MM.1S (cell line): ENCODE results near the gene LYL1.

Source experiments
- DNase-seq: peaks from one replicate; pipeline ENCODE4 v3.0.0-alpha.2; 2015
- H2AFZ ChIP-seq: fragments of 300-600 bp; sonication (generic); 2 replicates; pipeline ENCODE4 v1.6.0; 2016; ENCODE audit warnings: antibody characterized with exemption, low read length
- H3F3A ChIP-seq: fragments of 300-600 bp; sonication (generic); 2 replicates; pipeline ENCODE4 v1.6.1; 2016; ENCODE audit warnings: mild to moderate bottlenecking, antibody characterized with exemption, low read length, moderate library complexity, mixed read lengths; ENCODE audit not compliant: insufficient read depth
- H3K27ac ChIP-seq: fragments of 300-600 bp; sonication (generic); 2 replicates; pipeline ENCODE4 v1.5.1; 2016; ENCODE audit warnings: mild to moderate bottlenecking, low read length
- H3K27me3 ChIP-seq: fragments of 300-600 bp; sonication (generic); replicated peaks from 2 replicates; pipeline ENCODE4 v1.6.0; 2016; ENCODE audit warnings: low read length; ENCODE audit not compliant: insufficient read depth
- H3K36me3 ChIP-seq: fragments of 300-600 bp; sonication (generic); replicated peaks from 2 replicates; pipeline ENCODE4 v1.6.1; 2016; ENCODE audit warnings: mild to moderate bottlenecking, low read length, mixed read lengths; ENCODE audit not compliant: insufficient read depth
- H3K4me1 ChIP-seq: fragments of 300-600 bp; sonication (generic); 2 replicates; pipeline ENCODE4 v1.6.1; 2016; ENCODE audit warnings: low read length, mixed read lengths
- H3K4me2 ChIP-seq: fragments of 300-600 bp; sonication (generic); 2 replicates; pipeline ENCODE4 v1.6.0; 2016; ENCODE audit warnings: low read depth, low read length
- H3K4me3 ChIP-seq: fragments of 300-600 bp; sonication (generic); 2 replicates; pipeline ENCODE4 v1.5.1; 2016; ENCODE audit warnings: low read length, mixed read lengths
- H3K79me2 ChIP-seq: fragments of 300-600 bp; sonication (generic); 2 replicates; pipeline ENCODE4 v1.6.1; 2016; ENCODE audit warnings: mixed run types, low read length, mixed read lengths
- H3K9ac ChIP-seq: fragments of 300-600 bp; sonication (generic); 2 replicates; pipeline ENCODE4 v1.6.1; 2016; ENCODE audit warnings: low read length, mixed read lengths
- H3K9me2 ChIP-seq: fragments of 300-600 bp; sonication (generic); replicated peaks from 2 replicates; pipeline ENCODE4 v1.6.1; 2016; ENCODE audit warnings: mild to moderate bottlenecking, low read length, mixed read lengths; ENCODE audit not compliant: insufficient read depth
- H3K9me3 ChIP-seq: fragments of 300-600 bp; sonication (generic); replicated peaks from 2 replicates; pipeline ENCODE4 v1.6.1; 2016; ENCODE audit warnings: mild to moderate bottlenecking, low read length, mixed read lengths; ENCODE audit not compliant: insufficient read depth
- H4K20me1 ChIP-seq: fragments of 300-600 bp; sonication (generic); 2 replicates; pipeline ENCODE4 v1.6.1; 2016; ENCODE audit warnings: mild to moderate bottlenecking, low read length, moderate library complexity, mixed read lengths; ENCODE audit not compliant: insufficient read depth
- EZH2 ChIP-seq: fragments of 300-600 bp; sonication (generic); optimal IDR thresholded peaks from 2 replicates; pipeline ENCODE3; 2017; ENCODE audit warnings: low read depth, mild to moderate bottlenecking, antibody characterized with exemption, low read length, mixed read lengths
- EZH2phosphoT487 ChIP-seq: fragments of 300-600 bp; sonication (generic); IDR thresholded peaks from 2 replicates; pipeline ENCODE4 v1.6.1; 2018; ENCODE audit warnings: antibody characterized with exemption, low read length
- TF ChIP-seq, protein P1 (sequence below): fragments of 300-600 bp; sonication (generic); IDR thresholded peaks from 2 replicates; pipeline ENCODE4 v1.5.1; 2016; ENCODE audit warnings: antibody characterized with exemption, low read length, mixed read lengths

The LYL1 gene

DNA sequence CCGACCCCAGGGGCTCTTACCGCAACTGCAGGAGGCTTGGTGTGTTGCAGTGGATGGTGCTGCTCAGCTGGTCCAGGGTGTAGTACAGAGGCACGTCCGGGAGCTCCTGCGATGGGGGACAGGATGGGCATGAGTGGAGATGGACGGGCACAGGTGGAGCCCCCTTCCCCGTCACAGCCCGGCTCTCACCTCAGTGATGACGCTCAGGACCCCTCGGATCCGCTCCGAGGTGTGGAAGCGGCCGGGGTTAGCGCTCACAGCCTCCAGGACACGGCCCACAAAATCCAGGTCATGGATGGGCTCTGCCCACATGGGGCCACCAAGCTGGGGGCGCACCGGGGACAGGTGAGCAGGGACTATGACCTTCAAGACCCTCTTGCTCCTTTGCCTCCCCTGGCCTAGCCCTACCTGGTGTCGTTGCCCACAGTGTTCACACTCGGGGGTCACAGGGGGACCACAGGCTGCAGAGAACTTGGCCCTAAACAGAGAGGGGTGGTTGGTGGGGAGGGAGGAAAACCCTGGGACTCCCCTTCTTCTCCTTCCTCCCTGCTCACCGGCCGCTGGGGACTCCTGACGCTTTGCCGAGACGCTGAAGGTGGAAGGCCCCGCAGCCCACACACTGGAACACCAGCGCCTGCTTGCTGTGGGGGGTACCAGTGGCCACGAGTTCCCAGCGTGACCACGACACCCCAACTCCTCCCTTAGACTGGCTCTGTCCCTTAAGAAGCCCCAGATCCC is 6.9 kb upstream of the LYL1 start:
- Histone ChIP-seq H4K20me1 (no peaks in the 10 kb centered on the region), H3K27ac (no peak overlapping the region), H3K27me3 (no peaks in the 10 kb centered on the region), H3K36me3 (no peaks in the 10 kb centered on the region; the same call in 1 of the 2 replicates), H3K9ac (no peak overlapping the region), H3F3A (no peaks in the 10 kb centered on the region), H3K9me2 (no peaks in the 10 kb centered on the region), H3K4me2 (no peak overlapping the region), H3K9me3 (no peaks in the 10 kb centered on the region), H3K4me1 (no peaks in the 10 kb centered on the region), H3K4me3 (no peak overlapping the region), H3K79me2 (no peaks in the 10 kb centered on the region), H2AFZ (no peak overlapping the region)
- DNase-seq, result no peak
- no peak for TF ChIP-seq EZH2phosphoT487

- Histone ChIP-seq H3K36me3 (no peaks in the 10 kb centered on the region), H3K27ac (peak overlapping the region; percentile 32; the same call in 1 of the 2 replicates), H3K9me3 (no peaks in the 10 kb centered on the region), H4K20me1 (no peaks in the 10 kb centered on the region), H3K4me3 (peak overlapping the region; percentile 58), H2AFZ (peak overlapping the region; percentile 76), H3F3A (peaks cover 13% of the 10 kb centered on the region), H3K79me2 (peaks cover 5% of the 10 kb centered on the region), H3K27me3 (no peaks in the 10 kb centered on the region), H3K4me1 (peaks cover 15% of the 10 kb centered on the region), H3K9ac (peak overlapping the region; percentile 50), H3K9me2 (no peaks in the 10 kb centered on the region), H3K4me2 (peak overlapping the region; percentile 74)
- DNase-seq, result peak; percentile 52
- TF ChIP-seq, protein P1, sequence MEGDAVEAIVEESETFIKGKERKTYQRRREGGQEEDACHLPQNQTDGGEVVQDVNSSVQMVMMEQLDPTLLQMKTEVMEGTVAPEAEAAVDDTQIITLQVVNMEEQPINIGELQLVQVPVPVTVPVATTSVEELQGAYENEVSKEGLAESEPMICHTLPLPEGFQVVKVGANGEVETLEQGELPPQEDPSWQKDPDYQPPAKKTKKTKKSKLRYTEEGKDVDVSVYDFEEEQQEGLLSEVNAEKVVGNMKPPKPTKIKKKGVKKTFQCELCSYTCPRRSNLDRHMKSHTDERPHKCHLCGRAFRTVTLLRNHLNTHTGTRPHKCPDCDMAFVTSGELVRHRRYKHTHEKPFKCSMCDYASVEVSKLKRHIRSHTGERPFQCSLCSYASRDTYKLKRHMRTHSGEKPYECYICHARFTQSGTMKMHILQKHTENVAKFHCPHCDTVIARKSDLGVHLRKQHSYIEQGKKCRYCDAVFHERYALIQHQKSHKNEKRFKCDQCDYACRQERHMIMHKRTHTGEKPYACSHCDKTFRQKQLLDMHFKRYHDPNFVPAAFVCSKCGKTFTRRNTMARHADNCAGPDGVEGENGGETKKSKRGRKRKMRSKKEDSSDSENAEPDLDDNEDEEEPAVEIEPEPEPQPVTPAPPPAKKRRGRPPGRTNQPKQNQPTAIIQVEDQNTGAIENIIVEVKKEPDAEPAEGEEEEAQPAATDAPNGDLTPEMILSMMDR, result no peak
- TF ChIP-seq EZH2, result no peak
- no peak for TF ChIP-seq EZH2phosphoT487
These were observed 2.4 kb upstream of the LYL1 start for GRCh38 chr19:13104848-13105711.

GRCh38 chr19:13104360-13104847 is 1.7 kb upstream of the LYL1 start:
- Histone ChIP-seq H3K4me3 (peak overlapping the region; percentile 58), H3K9ac (peak overlapping the region; percentile 50)

More at GRCh38 chr19:13104360-13104847, 1.7 kb upstream of the LYL1 start:
- Histone ChIP-seq H3K27me3 (no peaks in the 10 kb centered on the region), H4K20me1 (no peaks in the 10 kb centered on the region), H3F3A (peaks cover 20% of the 10 kb centered on the region), H3K9me3 (no peaks in the 10 kb centered on the region), H2AFZ (peak overlapping the region; percentile 76), H3K36me3 (no peaks in the 10 kb centered on the region), H3K79me2 (peaks cover 5% of the 10 kb centered on the region), H3K27ac (peak overlapping the region; percentile 32; the same call in 1 of the 2 replicates), H3K9me2 (no peaks in the 10 kb centered on the region), H3K4me1 (peaks cover 22% of the 10 kb centered on the region), H3K4me2 (peak overlapping the region; percentile 74)
- TF ChIP-seq EZH2 (no peak), EZH2phosphoT487 (no peak)
- TF ChIP-seq, protein P1, result peak; percentile 91
- DNase-seq, result peak; percentile 72
